IMR-90 (cell line): ENCODE results near the gene SRSF7.

ENCODE experiments used
- MXI1 ChIP-seq: IDR thresholded peaks from 2 replicates; pipeline ENCODE4 v1.6.1; 2012; ENCODE audit warnings: low read depth, mild to moderate bottlenecking, low read length, moderate library complexity, borderline replicate concordance
- RCOR1 ChIP-seq: IDR thresholded peaks from 2 replicates; pipeline ENCODE4 v1.6.1; 2012; ENCODE audit warnings: mild to moderate bottlenecking, low read length, improper control_type of control experiment; ENCODE audit not compliant: insufficient replicate concordance
- TF ChIP-seq, protein P1 (sequence below): conservative IDR thresholded peaks from 2 replicates; pipeline ENCODE4 v1.5.1; 2012; ENCODE audit warnings: mild to moderate bottlenecking, low read depth, low read length, improper control_type of control experiment
- TF ChIP-seq, protein P2 (sequence below): fragments of 150-350 bp; IDR thresholded peaks from 2 replicates; pipeline ENCODE4 v1.6.1; 2016; ENCODE audit warnings: low read depth, mild to moderate bottlenecking, low read length, moderate library complexity, borderline replicate concordance

DNA sequence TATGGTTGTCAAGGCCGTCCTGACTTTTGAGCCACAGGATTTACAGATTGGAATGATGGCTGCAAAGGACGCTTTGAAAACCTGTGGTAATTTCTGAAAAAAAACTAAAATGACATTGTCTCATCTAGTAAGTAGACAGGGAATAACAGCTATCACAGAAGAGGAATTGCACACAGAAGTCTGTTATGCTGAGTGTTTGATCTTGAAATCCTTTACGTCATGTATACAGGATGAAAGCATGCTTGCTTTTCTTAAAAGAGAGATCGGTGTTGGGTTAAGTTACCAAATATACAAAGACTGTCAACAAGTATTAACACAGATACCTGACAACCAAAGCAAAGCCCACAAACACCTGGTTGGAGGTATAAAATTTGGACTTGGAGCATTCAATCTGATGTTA, 12.6 kb upstream of the SRSF7 start:
- TF ChIP-seq RCOR1 (no peak), MXI1 (no peak)
- TF ChIP-seq, protein P1, sequence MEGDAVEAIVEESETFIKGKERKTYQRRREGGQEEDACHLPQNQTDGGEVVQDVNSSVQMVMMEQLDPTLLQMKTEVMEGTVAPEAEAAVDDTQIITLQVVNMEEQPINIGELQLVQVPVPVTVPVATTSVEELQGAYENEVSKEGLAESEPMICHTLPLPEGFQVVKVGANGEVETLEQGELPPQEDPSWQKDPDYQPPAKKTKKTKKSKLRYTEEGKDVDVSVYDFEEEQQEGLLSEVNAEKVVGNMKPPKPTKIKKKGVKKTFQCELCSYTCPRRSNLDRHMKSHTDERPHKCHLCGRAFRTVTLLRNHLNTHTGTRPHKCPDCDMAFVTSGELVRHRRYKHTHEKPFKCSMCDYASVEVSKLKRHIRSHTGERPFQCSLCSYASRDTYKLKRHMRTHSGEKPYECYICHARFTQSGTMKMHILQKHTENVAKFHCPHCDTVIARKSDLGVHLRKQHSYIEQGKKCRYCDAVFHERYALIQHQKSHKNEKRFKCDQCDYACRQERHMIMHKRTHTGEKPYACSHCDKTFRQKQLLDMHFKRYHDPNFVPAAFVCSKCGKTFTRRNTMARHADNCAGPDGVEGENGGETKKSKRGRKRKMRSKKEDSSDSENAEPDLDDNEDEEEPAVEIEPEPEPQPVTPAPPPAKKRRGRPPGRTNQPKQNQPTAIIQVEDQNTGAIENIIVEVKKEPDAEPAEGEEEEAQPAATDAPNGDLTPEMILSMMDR: no peak
- TF ChIP-seq, protein P2, sequence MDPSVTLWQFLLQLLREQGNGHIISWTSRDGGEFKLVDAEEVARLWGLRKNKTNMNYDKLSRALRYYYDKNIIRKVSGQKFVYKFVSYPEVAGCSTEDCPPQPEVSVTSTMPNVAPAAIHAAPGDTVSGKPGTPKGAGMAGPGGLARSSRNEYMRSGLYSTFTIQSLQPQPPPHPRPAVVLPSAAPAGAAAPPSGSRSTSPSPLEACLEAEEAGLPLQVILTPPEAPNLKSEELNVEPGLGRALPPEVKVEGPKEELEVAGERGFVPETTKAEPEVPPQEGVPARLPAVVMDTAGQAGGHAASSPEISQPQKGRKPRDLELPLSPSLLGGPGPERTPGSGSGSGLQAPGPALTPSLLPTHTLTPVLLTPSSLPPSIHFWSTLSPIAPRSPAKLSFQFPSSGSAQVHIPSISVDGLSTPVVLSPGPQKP: no peak
